ENCODE measurements around the gene NNT. TPM values are rescaled to one million over a fixed set of nuclear protein-coding genes. Genes with fewer than 3 reads are reported as not detected.

NNT gene
- total and polyA plus RNA-seq, 2 of the 8 experiments (the other 6 are each of a cell fraction or from before 2014, with no cell fraction given): 11.0 to 22.2 TPM

DNA sequence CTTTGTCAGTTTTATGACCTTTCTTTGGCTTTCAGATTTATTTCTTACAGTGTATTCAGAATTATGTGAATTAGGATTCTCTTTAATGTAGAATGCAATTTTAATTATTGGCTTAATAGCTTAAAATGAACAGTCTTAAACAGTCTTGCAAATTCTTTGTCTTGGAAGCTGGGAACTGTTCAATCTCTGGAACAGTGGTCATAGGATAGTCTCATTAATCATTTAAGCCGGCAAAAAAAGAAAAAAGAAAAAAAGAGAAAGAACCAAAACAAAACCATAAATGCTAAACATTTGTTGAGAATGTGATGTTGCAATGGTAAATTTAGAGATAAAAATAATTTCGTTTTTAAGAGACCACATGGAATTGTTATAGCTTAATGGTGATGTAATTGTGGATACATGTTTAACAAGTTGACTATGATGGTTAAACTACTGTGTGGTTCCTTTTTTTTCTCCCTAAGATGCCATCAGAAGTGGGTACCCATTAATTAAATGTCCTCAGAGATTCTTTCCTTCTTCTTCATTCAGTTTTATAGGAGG, 61.6 kb downstream of the NNT start:
- Histone ChIP-seq H2AK5ac (ENCODE audit: low read depth, low read length) (no peak overlapping the region), H3K9me3 (ENCODE audit: insufficient read depth in 2 of 2, low read depth in 1 of 2, low read length in 1 of 2) (peaks cover 0 to 13% of the 10 kb centered on the region in 2 experiments; a peak in 1 of 4 replicates), H3K18ac (ENCODE audit: extremely low read depth, low read length) (no peak overlapping the region), H4K8ac (ENCODE audit: extremely low read depth, insufficient read depth, low read length) (no peak overlapping the region), H3K23me2 (ENCODE audit: low read depth, low read length) (no peaks in the 10 kb centered on the region), H2BK12ac (ENCODE audit: low read depth, low read length) (no peak overlapping the region), H3K9ac (replicated peaks in 1 of 4; ENCODE audit: extremely low read depth in 1 of 4, low read depth in 3 of 4, low read length in 3 of 4) (no peak overlapping the region), H3K27me3 (replicated peaks in 1 of 4; ENCODE audit: control insufficient read depth in 3 of 4, extremely low read depth in 1 of 4, insufficient read depth in 3 of 4, low read length in 3 of 4) (no peaks in the 10 kb centered on the region), H3K23ac (ENCODE audit: insufficient read length) (no peak overlapping the region), H3K36me3 (ENCODE audit: control insufficient read depth in 2 of 4, insufficient read depth in 4 of 4, low read length in 3 of 4) (peaks cover 0 to 6% (median 2%) of the 10 kb centered on the region in 4 experiments; a peak in 2 of 8 replicates), H3K4me3 (ENCODE audit: extremely low read depth in 1 of 4, insufficient read depth in 2 of 4, low read depth in 3 of 4, low read length in 4 of 4) (no peak overlapping the region), H4K91ac (replicated peaks; ENCODE audit: insufficient read length, low read length) (no peak overlapping the region), H3K79me1 (ENCODE audit: low read depth, low read length) (no peaks in the 10 kb centered on the region), H2BK20ac (ENCODE audit: low read length) (no peak overlapping the region), H2BK5ac (ENCODE audit: low read depth, low read length) (no peak overlapping the region), H4K20me1 (replicated peaks in 1 of 2; ENCODE audit: control insufficient read depth in 1 of 2, insufficient read depth in 2 of 2, low read length in 2 of 2) (no peaks in the 10 kb centered on the region), H3K27ac (ENCODE audit: low read depth, low read length) (no peak overlapping the region), H2BK120ac (replicated peaks; ENCODE audit: low read depth, low read length) (no peak overlapping the region), H2AFZ (ENCODE audit: low read length) (no peak overlapping the region), H4K5ac (ENCODE audit: insufficient read length, low read depth, low read length) (no peak overlapping the region), H3K4ac (replicated peaks; ENCODE audit: insufficient read length, low read depth, low read length) (no peak overlapping the region), H3K79me2 (ENCODE audit: control insufficient read depth in 1 of 2, insufficient read depth in 2 of 2, low read length in 2 of 2) (no peaks in the 10 kb centered on the region), H2BK15ac (ENCODE audit: low read length) (no peak overlapping the region), H3K56ac (replicated peaks; ENCODE audit: insufficient read length, low read depth, low read length) (no peak overlapping the region), H3K4me2 (ENCODE audit: insufficient read depth in 1 of 2, low read depth in 2 of 2, low read length in 2 of 2) (no peak overlapping the region), H3K4me1 (replicated peaks in 1 of 4; ENCODE audit: control insufficient read depth in 3 of 4, insufficient read depth in 4 of 4, low read length in 3 of 4) (no peaks in the 10 kb centered on the region), H3K14ac (ENCODE audit: insufficient read length) (no peak overlapping the region)
- DNase-seq (ENCODE audit: low read depth in 1 of 2, low spot score in 2 of 2): no peak
- no peak for FAIRE-seq
- ChIA-PET POLR2A (ENCODE audit: partially characterized antibody) (no interaction called here), CTCF (ENCODE audit: partially characterized antibody) (interaction anchor here (2.4 kb wide), 1 partner anchor 33 kb away, joined by 8 read pairs; no protein-coding TSS in a partner anchor)
- 79% methylated on average over 2 of the region's 2 CpGs; no CpG with 5 or more reads in 1 of the 2 experiments for WGBS, 2 experiments (ENCODE audit: extremely low coverage in 1 of 2, insufficient coverage in 1 of 2, insufficient read length in 1 of 2, insufficient replicate concordance in 2 of 2, low coverage in 1 of 2, low lambda C conversion rate in 2 of 2, missing lambda C conversion rate in 1 of 2)
- no peak for TF ChIP-seq MAFK (IDR thresholded peaks at IDR 0.05; ENCODE audit: low read depth, low read length)
- TF ChIP-seq BACH1 (IDR thresholded peaks at IDR 0.05; ENCODE audit: low read length): no peak
- TF ChIP-seq RNF2 (IDR thresholded peaks at IDR 0.05; ENCODE audit: borderline replicate concordance, low read depth, low read length, missing control alignments, poor library complexity, severe bottlenecking): no peak
- no peak for TF ChIP-seq TCF12 (IDR thresholded peaks at IDR 0.05; ENCODE audit: low read depth, low read length)
- TF ChIP-seq EZH2 (IDR thresholded peaks at IDR 0.05; ENCODE audit: low read depth, low read length, severe bottlenecking): no peak
- TF ChIP-seq HDAC2 (IDR thresholded peaks at IDR 0.05; ENCODE audit: borderline replicate concordance in 1 of 2, low read depth in 2 of 2, low read length in 2 of 2): no peak
- no peak for TF ChIP-seq CTBP2 (IDR thresholded peaks at IDR 0.05; ENCODE audit: borderline replicate concordance, insufficient read depth, insufficient read length, low read length)
- no peak for TF ChIP-seq ZNF274 (IDR thresholded peaks at IDR 0.05; ENCODE audit: borderline replicate concordance, extremely low read depth, low read length)
- no peak for TF ChIP-seq BCL11A (IDR thresholded peaks at IDR 0.05; ENCODE audit: low read depth in 2 of 2, low read length in 2 of 2)
- TF ChIP-seq SAP30 (IDR thresholded peaks at IDR 0.05; ENCODE audit: insufficient read depth, insufficient replicate concordance, low read length): no peak
